Measurements from ENCODE around the gene ZNF98. TPM values are rescaled to one million over a fixed set of nuclear protein-coding genes. Genes with fewer than 3 reads are reported as not detected.

ZNF98 gene
- not detected for total RNA-seq

GRCh38 chr19:22422211-22422610 is at the start of gene ZNF98:
TSS of gene ZNF98 (minus strand) at chr19:22422346. CDS start at chr19:22422224, 122 bp downstream.
- no peaks in the 10 kb centered on the region for H3K27me3 Mint-ChIP-seq (ENCODE audit: low read depth)
- DNase-seq (no peak), ATAC-seq (no peak)
- ChIA-PET POLR2A (no interaction called here), CTCF (no interaction called here)
- H3K36me3 Mint-ChIP-seq (ENCODE audit: low read depth): no peaks in the 10 kb centered on the region
- peaks cover 34% of the 10 kb centered on the region for H3K9me3 Mint-ChIP-seq (ENCODE audit: insufficient read depth)
- no peaks in the 10 kb centered on the region for H3K4me1 Mint-ChIP-seq (ENCODE audit: low read depth)
- H3K4me3 Mint-ChIP-seq: no peak within 1 kb of the TSS
- no peak within 1 kb of the TSS for H3K27ac Mint-ChIP-seq

- H3K27ac Mint-ChIP-seq: no peak overlapping the region
- no peak for ATAC-seq
- ChIA-PET CTCF (no interaction called here), POLR2A (no interaction called here)
- no peaks in the 10 kb centered on the region for H3K4me1 Mint-ChIP-seq (ENCODE audit: low read depth)
- no peak for DNase-seq
- no peak overlapping the region for H3K4me3 Mint-ChIP-seq
- H3K27me3 Mint-ChIP-seq (ENCODE audit: low read depth): no peaks in the 10 kb centered on the region
- peaks cover 55% of the 10 kb centered on the region for H3K9me3 Mint-ChIP-seq (ENCODE audit: insufficient read depth)
- H3K36me3 Mint-ChIP-seq (ENCODE audit: low read depth): peaks cover 4% of the 10 kb centered on the region
These were observed 24.5 kb upstream of the ZNF98 start for GRCh38 chr19:22446605-22447004.

GRCh38 chr19:22438011-22438410 is 15.9 kb upstream of the ZNF98 start:
- Mint-ChIP-seq H3K27me3 (ENCODE audit: low read depth) (no peaks in the 10 kb centered on the region), H3K27ac (no peak overlapping the region), H3K36me3 (ENCODE audit: low read depth) (no peaks in the 10 kb centered on the region), H3K9me3 (ENCODE audit: insufficient read depth) (peaks cover 27% of the 10 kb centered on the region), H3K4me3 (no peak overlapping the region), H3K4me1 (ENCODE audit: low read depth) (no peaks in the 10 kb centered on the region)
- ATAC-seq (no peak), DNase-seq (no peak)
- POLR2A ChIA-PET: no interaction called here
- CTCF ChIA-PET: no interaction called here

- ATAC-seq (no peak), DNase-seq (no peak)
- Mint-ChIP-seq H3K4me1 (ENCODE audit: low read depth) (no peaks in the 10 kb centered on the region), H3K27me3 (ENCODE audit: low read depth) (no peaks in the 10 kb centered on the region), H3K36me3 (ENCODE audit: low read depth) (no peaks in the 10 kb centered on the region), H3K4me3 (no peak overlapping the region), H3K27ac (no peak overlapping the region), H3K9me3 (ENCODE audit: insufficient read depth) (peaks cover 24% of the 10 kb centered on the region)
- CTCF ChIA-PET: no interaction called here
- POLR2A ChIA-PET: no interaction called here
These were observed 6.1 kb upstream of the ZNF98 start for GRCh38 chr19:22427960-22428913.

GRCh38 chr19:22427547-22427946 is 5.4 kb upstream of the ZNF98 start:
- Mint-ChIP-seq H3K4me3 (no peak overlapping the region), H3K9me3 (ENCODE audit: insufficient read depth) (peaks cover 24% of the 10 kb centered on the region), H3K27ac (no peak overlapping the region), H3K36me3 (ENCODE audit: low read depth) (no peaks in the 10 kb centered on the region), H3K4me1 (ENCODE audit: low read depth) (no peaks in the 10 kb centered on the region), H3K27me3 (ENCODE audit: low read depth) (no peaks in the 10 kb centered on the region)
- POLR2A ChIA-PET: no interaction called here
- ATAC-seq (no peak), DNase-seq (no peak)
- CTCF ChIA-PET: no interaction called here

GRCh38 chr19:22426901-22427300 is 4.8 kb upstream of the ZNF98 start:
- ChIA-PET CTCF (no interaction called here), POLR2A (no interaction called here)
- no peaks in the 10 kb centered on the region for H3K27me3 Mint-ChIP-seq (ENCODE audit: low read depth)

GRCh38 chr19:22421797-22422196 is 349 bp downstream of the ZNF98 start:
- H3K27ac Mint-ChIP-seq: no peak overlapping the region
- H3K9me3 Mint-ChIP-seq (ENCODE audit: insufficient read depth): peaks cover 35% of the 10 kb centered on the region
- no peaks in the 10 kb centered on the region for H3K36me3 Mint-ChIP-seq (ENCODE audit: low read depth)
- POLR2A ChIA-PET: no interaction called here
- no peaks in the 10 kb centered on the region for H3K4me1 Mint-ChIP-seq (ENCODE audit: low read depth)
- no peaks in the 10 kb centered on the region for H3K27me3 Mint-ChIP-seq (ENCODE audit: low read depth)
- no peak for ATAC-seq
- H3K4me3 Mint-ChIP-seq: no peak overlapping the region
- no peak for DNase-seq
- CTCF ChIA-PET: no interaction called here

More at GRCh38 chr19:22426901-22427300, 4.8 kb upstream of the ZNF98 start:
- Mint-ChIP-seq H3K27ac (no peak overlapping the region), H3K9me3 (ENCODE audit: insufficient read depth) (peaks cover 28% of the 10 kb centered on the region), H3K36me3 (ENCODE audit: low read depth) (no peaks in the 10 kb centered on the region), H3K4me1 (ENCODE audit: low read depth) (no peaks in the 10 kb centered on the region), H3K4me3 (no peak overlapping the region)
- ATAC-seq (no peak), DNase-seq (no peak)

GRCh38 chr19:22354665-22355064 is 67.5 kb downstream of the ZNF98 start:
- no peaks in the 10 kb centered on the region for H3K4me1 Mint-ChIP-seq (ENCODE audit: low read depth)
- ChIA-PET CTCF (no interaction called here), POLR2A (no interaction called here)
- ATAC-seq (no peak), DNase-seq (no peak)
- no peaks in the 10 kb centered on the region for H3K36me3 Mint-ChIP-seq (ENCODE audit: low read depth)
- no peaks in the 10 kb centered on the region for H3K27me3 Mint-ChIP-seq (ENCODE audit: low read depth)
- H3K9me3 Mint-ChIP-seq (ENCODE audit: insufficient read depth): peaks cover 41% of the 10 kb centered on the region
- no peak overlapping the region for H3K27ac Mint-ChIP-seq
- no peak overlapping the region for H3K4me3 Mint-ChIP-seq

Other genes with a start within 250 kb of the ZNF98 start
- gene ZNF676, start 225.4 kb downstream of the ZNF98 start, total RNA-seq: not detected
- not detected for gene ZNF729, start 135.9 kb downstream of the ZNF98 start, total RNA-seq
- gene ZNF492, start 212.0 kb upstream of the ZNF98 start, total RNA-seq: 1 to 10 TPM; 2.1 to 2.2 TPM

Measured in activated CD8-positive, alpha-beta T cell treated with anti-CD3 and anti-CD28 coated beads, Interleukin-2, amount 10 ng/mL, durations not matched to agents 7 days and 5 days (primary cell).